ENCODE measurements around the gene SPATS1. TPM values are rescaled to one million over a fixed set of nuclear protein-coding genes. Genes with fewer than 3 reads are reported as not detected.

The SPATS1 gene
- total RNA-seq, 2 donors from 2014 or later, result not detected

DNA sequence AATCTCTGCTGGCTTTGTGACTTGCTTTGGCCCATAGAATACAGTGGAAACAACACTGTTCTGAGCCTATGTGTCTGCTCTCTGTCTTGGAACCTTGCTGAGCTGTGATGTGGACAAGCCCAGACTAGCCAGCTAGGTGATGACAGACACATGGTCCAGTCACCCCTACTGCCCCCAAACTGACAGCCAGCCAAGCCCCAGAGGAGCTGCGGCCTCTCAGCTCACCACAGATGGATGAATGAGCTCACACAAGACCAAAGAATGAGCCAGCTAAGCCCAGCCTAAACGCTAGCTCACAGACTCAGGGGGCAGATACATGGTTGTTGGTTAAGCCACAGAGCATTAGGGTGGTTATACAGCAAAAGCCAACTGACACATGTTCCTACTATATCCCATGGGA lies 33.4 kb upstream of the SPATS1 start:
- no peak overlapping the region for H3K4me3 Mint-ChIP-seq
- peaks cover 61% of the 10 kb centered on the region for H3K36me3 Mint-ChIP-seq (ENCODE audit: low read depth)
- H3K27me3 Mint-ChIP-seq (ENCODE audit: insufficient read depth), result no peaks in the 10 kb centered on the region
- DNase-seq, result no peak
- Histone ChIP-seq H3K9me3 (ENCODE audit: control insufficient read depth, low read length) (no peaks in the 10 kb centered on the region), H3K27ac (ENCODE audit: low read depth, low read length) (no peak overlapping the region), H3K27me3 (ENCODE audit: control insufficient read depth, insufficient read depth, low read length, poor library complexity, severe bottlenecking) (no peaks in the 10 kb centered on the region), H3K36me3 (ENCODE audit: control insufficient read depth, insufficient read depth, low read length) (peaks cover 65% of the 10 kb centered on the region), H3K4me1 (ENCODE audit: control insufficient read depth, insufficient read depth, low read length) (peaks cover 10% of the 10 kb centered on the region), H3K4me3 (ENCODE audit: low read length) (no peak overlapping the region), H3K9ac (ENCODE audit: extremely low read depth, low read length, poor library complexity, severe bottlenecking) (no peak overlapping the region)
- H3K4me1 Mint-ChIP-seq, result peaks cover 18% of the 10 kb centered on the region
- WGBS, 2 experiments (ENCODE audit: insufficient coverage in 1 of 2, insufficient read length in 1 of 2), result 94 to 96% methylated on average over 2 of the region's 2 CpGs
- H3K27ac Mint-ChIP-seq, result no peak overlapping the region
- TF ChIP-seq, protein P1, sequence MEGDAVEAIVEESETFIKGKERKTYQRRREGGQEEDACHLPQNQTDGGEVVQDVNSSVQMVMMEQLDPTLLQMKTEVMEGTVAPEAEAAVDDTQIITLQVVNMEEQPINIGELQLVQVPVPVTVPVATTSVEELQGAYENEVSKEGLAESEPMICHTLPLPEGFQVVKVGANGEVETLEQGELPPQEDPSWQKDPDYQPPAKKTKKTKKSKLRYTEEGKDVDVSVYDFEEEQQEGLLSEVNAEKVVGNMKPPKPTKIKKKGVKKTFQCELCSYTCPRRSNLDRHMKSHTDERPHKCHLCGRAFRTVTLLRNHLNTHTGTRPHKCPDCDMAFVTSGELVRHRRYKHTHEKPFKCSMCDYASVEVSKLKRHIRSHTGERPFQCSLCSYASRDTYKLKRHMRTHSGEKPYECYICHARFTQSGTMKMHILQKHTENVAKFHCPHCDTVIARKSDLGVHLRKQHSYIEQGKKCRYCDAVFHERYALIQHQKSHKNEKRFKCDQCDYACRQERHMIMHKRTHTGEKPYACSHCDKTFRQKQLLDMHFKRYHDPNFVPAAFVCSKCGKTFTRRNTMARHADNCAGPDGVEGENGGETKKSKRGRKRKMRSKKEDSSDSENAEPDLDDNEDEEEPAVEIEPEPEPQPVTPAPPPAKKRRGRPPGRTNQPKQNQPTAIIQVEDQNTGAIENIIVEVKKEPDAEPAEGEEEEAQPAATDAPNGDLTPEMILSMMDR (conservative IDR thresholded peaks at IDR 0.05), result no peak
- H3K9me3 Mint-ChIP-seq, result no peaks in the 10 kb centered on the region

DNA sequence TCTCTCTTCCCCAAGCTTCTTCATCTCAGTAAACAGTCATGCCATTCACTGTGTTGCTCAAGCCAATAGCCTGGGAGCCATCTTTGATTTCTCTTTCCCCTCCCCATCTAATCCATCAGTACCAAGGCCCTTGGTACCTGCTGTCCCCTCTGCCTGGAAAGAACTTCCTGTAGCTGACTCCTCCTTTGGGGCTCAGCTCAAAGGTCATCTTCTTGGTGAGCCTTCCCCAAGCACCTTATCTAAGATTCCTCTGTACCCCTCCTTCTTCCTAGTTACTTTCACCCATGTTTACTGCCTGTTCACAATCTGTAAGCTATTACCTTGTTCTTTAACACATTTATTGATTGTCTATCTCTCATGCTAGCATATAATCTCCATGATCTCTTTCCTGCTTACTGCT lies 32.8 kb upstream of the SPATS1 start:
- peaks cover 10% of the 10 kb centered on the region for H3K4me1 ChIP-seq (ENCODE audit: control insufficient read depth, insufficient read depth, low read length)
- Mint-ChIP-seq H3K4me1 (peaks cover 18% of the 10 kb centered on the region), H3K9me3 (no peaks in the 10 kb centered on the region), H3K27ac (no peak overlapping the region), H3K27me3 (ENCODE audit: insufficient read depth) (no peaks in the 10 kb centered on the region), H3K4me3 (no peak overlapping the region), H3K36me3 (ENCODE audit: low read depth) (peaks cover 57% of the 10 kb centered on the region)
- TF ChIP-seq, protein P1 (conservative IDR thresholded peaks at IDR 0.05), result no peak
- H3K36me3 ChIP-seq (ENCODE audit: control insufficient read depth, insufficient read depth, low read length), result peaks cover 59% of the 10 kb centered on the region
- no peak overlapping the region for H3K9ac ChIP-seq (ENCODE audit: extremely low read depth, low read length, poor library complexity, severe bottlenecking)
- H3K27ac ChIP-seq (ENCODE audit: low read depth, low read length), result no peak overlapping the region
- no peak overlapping the region for H3K4me3 ChIP-seq (ENCODE audit: low read length)
- no peaks in the 10 kb centered on the region for H3K27me3 ChIP-seq (ENCODE audit: control insufficient read depth, insufficient read depth, low read length, poor library complexity, severe bottlenecking)
- no peak for DNase-seq
- no peaks in the 10 kb centered on the region for H3K9me3 ChIP-seq (ENCODE audit: control insufficient read depth, low read length)

DNA sequence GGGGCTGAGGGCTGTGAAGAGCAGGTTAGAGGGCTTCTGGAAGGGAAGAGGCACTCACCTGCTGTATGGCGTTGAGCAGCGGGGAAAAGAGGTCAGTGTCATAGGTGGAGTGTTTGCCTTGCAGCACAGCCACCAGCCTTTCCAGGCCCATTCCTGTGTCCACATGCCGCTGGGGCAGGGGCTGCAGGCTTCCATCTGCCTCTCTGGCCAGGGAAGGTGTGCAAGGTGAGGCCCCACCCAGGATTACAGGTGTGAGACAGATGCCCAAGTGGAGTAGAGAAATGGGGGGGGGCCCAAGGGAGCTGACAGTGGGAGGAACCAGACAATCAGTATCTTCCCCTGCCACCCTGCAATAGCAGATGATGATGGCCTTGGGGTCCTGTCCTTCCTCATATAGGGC lies 32.2 kb upstream of the SPATS1 start:
- H3K27me3 Mint-ChIP-seq (ENCODE audit: insufficient read depth), result peaks cover 2% of the 10 kb centered on the region
- no peak overlapping the region for H3K4me3 Mint-ChIP-seq
- Histone ChIP-seq H3K9ac (ENCODE audit: extremely low read depth, low read length, poor library complexity, severe bottlenecking) (no peak overlapping the region), H3K4me1 (ENCODE audit: control insufficient read depth, insufficient read depth, low read length) (peaks cover 7% of the 10 kb centered on the region), H3K27me3 (ENCODE audit: control insufficient read depth, insufficient read depth, low read length, poor library complexity, severe bottlenecking) (no peaks in the 10 kb centered on the region), H3K27ac (ENCODE audit: low read depth, low read length) (no peak overlapping the region), H3K9me3 (ENCODE audit: control insufficient read depth, low read length) (no peaks in the 10 kb centered on the region), H3K4me3 (ENCODE audit: low read length) (no peak overlapping the region), H3K36me3 (ENCODE audit: control insufficient read depth, insufficient read depth, low read length) (peaks cover 53% of the 10 kb centered on the region)
- peaks cover 51% of the 10 kb centered on the region for H3K36me3 Mint-ChIP-seq (ENCODE audit: low read depth)
- WGBS, 2 experiments (ENCODE audit: insufficient coverage in 1 of 2, insufficient read length in 1 of 2), result 80 to 95% methylated on average over 1 to 3 of the region's 3 CpGs
- no peaks in the 10 kb centered on the region for H3K9me3 Mint-ChIP-seq
- H3K27ac Mint-ChIP-seq, result no peak overlapping the region
- TF ChIP-seq, protein P1 (conservative IDR thresholded peaks at IDR 0.05), result no peak
- H3K4me1 Mint-ChIP-seq, result peaks cover 14% of the 10 kb centered on the region
- DNase-seq, result no peak
